Lung (tissue), 16 donors: ENCODE data around the gene ZSWIM2. TPM values are rescaled to one million over a fixed set of nuclear protein-coding genes. Genes with fewer than 3 reads are reported as not detected.
A peak's percentile ranks its signal among the peaks of the same experiment; 100 is the strongest.
"Not testable (repeated sequence)": the region's sequence is repeated elsewhere in the genome, so short reads cannot be mapped to it uniquely, and the experiment has no call there.

Experiments
- ATAC-seq: fragments of 200-7000 bp; cut with Tn5 transposase; one replicate; pipeline ENCODE4 v1.9.1; 2020; ENCODE audit warnings: moderate number of reproducible peaks; ENCODE audit not compliant: insufficient read depth, low FRiP score
- DNase-seq, 3 donors: peaks; one replicate each; pipeline ENCODE4 v3.0.0-alpha.2; 2013 to 2017
- H3K27ac ChIP-seq, 2 donors: one replicate each; pipeline ENCODE4 v1.5.1; 2013; ENCODE audit warnings: mild to moderate bottlenecking in 2 of 2, moderate library complexity in 2 of 2, control low read depth in 1 of 2, inconsistent platforms in 1 of 2, low read depth in 1 of 2, low read length in 1 of 2
- H3K27me3 ChIP-seq, 3 donors: one replicate each; pipeline ENCODE4 v1.5.1; 2013; ENCODE audit warnings: low read length in 2 of 3; ENCODE audit not compliant: control insufficient read depth in 3 of 3, insufficient read depth in 3 of 3
- H3K36me3 ChIP-seq, 4 donors: one replicate each; pipeline ENCODE4 v1.5.1; 2013; ENCODE audit warnings: low read length in 4 of 4, mild to moderate bottlenecking in 1 of 4, moderate library complexity in 1 of 4; ENCODE audit not compliant: control insufficient read depth in 4 of 4, insufficient read depth in 4 of 4
- H3K4me1 ChIP-seq, 5 donors: one replicate each; pipeline ENCODE4 v1.5.1; 2013; ENCODE audit warnings: low read length in 5 of 5, mild to moderate bottlenecking in 2 of 5, moderate library complexity in 1 of 5; ENCODE audit not compliant: control insufficient read depth in 5 of 5, insufficient read depth in 5 of 5
- H3K4me3 ChIP-seq: one replicate; pipeline ENCODE4 v1.5.1; 2013; ENCODE audit warnings: mild to moderate bottlenecking, control low read depth, moderate library complexity
- H3K9ac ChIP-seq, 2 donors: one replicate each; pipeline ENCODE4 v1.5.1; 2013; ENCODE audit warnings: low read length in 2 of 2, control low read depth in 1 of 2; ENCODE audit not compliant: insufficient read depth in 1 of 2
- H3K9me3 ChIP-seq, 4 donors: one replicate each; pipeline ENCODE4 v1.5.1; 2013; ENCODE audit warnings: low read length in 3 of 4, mild to moderate bottlenecking in 1 of 4, moderate library complexity in 1 of 4; ENCODE audit not compliant: control insufficient read depth in 4 of 4, insufficient read depth in 3 of 4
- WGBS, 2 donors: extraction: QIAGEN DNeasy Blood & Tissue Kit; methylation state at CpG; one replicate each; pipeline ENCODE4 v1.1.7; 2013; 5-methylcytosine and 5-hydroxymethylcytosine counted together
- long read RNA-seq, 5 donors: transcript quantifications; one replicate each; lab custom pipeline, GENCODE V29; 2026
- polyA plus RNA-seq, 2 donors: library from polyadenylated mRNA; stranded (reverse); fragments of 200-250 nt; gene quantifications; one replicate each; pipeline ENCODE4 v1.2.1, GENCODE V29; 2013
- total RNA-seq, 2 donors: library from RNA; depleted of rRNA in 1 of 2; stranded (reverse); fragments of >200 nt in 1 of 2; gene quantifications; one replicate each; pipeline ENCODE4 v1.2.1, GENCODE V29; 2014 to 2021
- TF ChIP-seq, protein P1 (sequence below): IDR thresholded peaks from 2 replicates; pipeline ENCODE4 v1.5.1; 2012; ENCODE audit warnings: mild to moderate bottlenecking; ENCODE audit errors: control extremely low read depth, extremely low read depth
- donor health status: control.
- donor health status: control.
- donor health status: Bipolar disorder and iron deficiency.
- donor health status: healthy.
- donor health status: DM: yes; HTN: yes; CAD: no.

Gene ZSWIM2, protein sequence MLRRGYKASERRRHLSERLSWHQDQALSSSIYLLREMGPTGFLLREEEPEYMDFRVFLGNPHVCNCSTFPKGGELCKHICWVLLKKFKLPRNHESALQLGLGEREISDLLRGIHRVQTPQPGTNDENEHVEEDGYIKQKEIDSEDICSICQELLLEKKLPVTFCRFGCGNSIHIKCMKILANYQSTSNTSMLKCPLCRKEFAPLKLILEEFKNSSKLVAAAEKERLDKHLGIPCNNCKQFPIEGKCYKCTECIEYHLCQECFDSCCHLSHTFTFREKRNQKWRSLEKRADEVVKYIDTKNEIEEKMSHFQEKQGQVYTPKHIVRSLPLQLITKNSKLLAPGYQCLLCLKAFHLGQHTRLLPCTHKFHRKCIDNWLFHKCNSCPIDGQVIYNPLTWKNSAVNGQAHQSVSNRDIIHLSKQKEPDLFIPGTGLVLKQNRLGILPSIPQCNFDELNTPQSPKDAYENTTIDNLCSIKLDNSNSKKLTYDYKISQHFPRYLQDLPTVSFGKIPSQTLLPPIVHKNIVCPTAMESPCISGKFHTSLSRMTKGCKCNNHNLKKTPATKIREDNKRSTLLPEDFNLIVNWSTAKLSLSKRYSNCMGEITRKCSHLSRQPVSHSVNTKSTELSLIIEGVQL
- not detected for total RNA-seq
- polyA plus RNA-seq = not detected
- long read RNA-seq, donor 1 = 0 reads
- long read RNA-seq, donor 2 = 0 reads
- long read RNA-seq, donor 3 = 0 reads
- long read RNA-seq, donor 4 = 0 reads
- long read RNA-seq, donor 5 = 0 reads

DNA sequence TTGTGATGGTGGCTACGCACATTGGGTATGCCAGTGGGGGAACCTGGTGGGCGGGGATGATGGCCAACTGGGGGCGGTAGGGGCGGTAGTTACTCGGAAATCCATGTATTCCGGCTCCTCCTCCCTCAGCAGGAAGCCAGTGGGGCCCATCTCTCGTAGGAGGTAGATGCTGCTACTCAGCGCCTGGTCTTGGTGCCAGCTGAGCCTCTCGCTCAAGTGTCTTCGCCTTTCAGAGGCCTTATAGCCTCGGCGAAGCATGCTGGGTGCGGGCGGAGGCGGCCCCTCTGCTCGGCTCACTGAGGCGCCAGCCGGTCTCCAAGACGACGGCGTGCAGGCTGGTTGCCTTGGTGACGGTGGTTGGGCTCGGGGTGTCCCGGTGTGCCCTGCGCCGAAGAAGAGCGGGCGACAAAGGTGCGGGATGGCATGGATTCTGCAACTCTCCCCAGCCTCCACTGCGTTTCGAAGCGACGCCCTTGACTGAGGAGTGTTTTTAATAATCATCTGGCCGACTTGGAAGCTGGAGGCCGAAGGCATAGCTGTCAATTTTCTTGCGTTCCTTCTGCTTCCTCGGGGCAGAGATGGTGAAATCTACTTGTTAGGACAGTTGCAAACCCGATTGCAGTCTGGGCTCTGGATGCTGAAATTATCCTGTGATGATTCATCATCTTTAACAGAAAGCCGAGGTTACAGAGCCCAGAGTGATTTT is at the start of gene ZSWIM2:
TSS of gene ZSWIM2 (minus strand) at position 298 of the 706 bp plus-strand sequence. CDS start at position 258, 40 bp downstream.
- DNase-seq = peak; percentile 71 to 79 (median 77)
- Histone ChIP-seq H3K9me3 (no peaks in the 10 kb centered on the region), H3K9ac (peak within 1 kb of the TSS in 1 of 2 donors; percentile 46), H3K4me1 (peaks cover 0 to 9% (median 0%) of the 10 kb centered on the region in 5 donors), H3K36me3 (no peaks in the 10 kb centered on the region), H3K27me3 (no peaks in the 10 kb centered on the region), H3K27ac (no peak within 1 kb of the TSS), H3K4me3 (peak within 1 kb of the TSS; percentile 32)
- TF ChIP-seq, protein P1, sequence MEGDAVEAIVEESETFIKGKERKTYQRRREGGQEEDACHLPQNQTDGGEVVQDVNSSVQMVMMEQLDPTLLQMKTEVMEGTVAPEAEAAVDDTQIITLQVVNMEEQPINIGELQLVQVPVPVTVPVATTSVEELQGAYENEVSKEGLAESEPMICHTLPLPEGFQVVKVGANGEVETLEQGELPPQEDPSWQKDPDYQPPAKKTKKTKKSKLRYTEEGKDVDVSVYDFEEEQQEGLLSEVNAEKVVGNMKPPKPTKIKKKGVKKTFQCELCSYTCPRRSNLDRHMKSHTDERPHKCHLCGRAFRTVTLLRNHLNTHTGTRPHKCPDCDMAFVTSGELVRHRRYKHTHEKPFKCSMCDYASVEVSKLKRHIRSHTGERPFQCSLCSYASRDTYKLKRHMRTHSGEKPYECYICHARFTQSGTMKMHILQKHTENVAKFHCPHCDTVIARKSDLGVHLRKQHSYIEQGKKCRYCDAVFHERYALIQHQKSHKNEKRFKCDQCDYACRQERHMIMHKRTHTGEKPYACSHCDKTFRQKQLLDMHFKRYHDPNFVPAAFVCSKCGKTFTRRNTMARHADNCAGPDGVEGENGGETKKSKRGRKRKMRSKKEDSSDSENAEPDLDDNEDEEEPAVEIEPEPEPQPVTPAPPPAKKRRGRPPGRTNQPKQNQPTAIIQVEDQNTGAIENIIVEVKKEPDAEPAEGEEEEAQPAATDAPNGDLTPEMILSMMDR = no peak
- peak; percentile 68 for ATAC-seq
- 1 to 6% methylated on average over 39 of the region's 39 CpGs for WGBS, 2 donors

DNA sequence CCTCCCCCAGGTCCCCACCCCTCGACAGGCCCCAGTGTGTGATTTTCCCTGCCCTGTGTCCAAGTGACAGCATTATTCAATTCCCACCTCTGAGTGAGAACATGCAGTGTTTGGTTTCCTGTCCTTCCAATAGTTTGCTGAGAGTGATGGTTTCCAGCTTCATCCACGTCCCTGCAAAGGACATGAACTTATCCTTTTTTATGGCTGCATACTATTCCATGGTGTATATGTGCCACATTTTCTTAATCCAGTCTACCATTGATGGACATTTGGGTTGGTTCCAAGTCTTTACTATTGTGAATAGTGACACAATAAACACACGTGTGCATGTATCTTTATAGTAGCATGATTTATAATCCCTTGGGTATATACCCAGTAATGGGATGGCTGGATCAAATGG is 47.2 kb upstream of the ZSWIM2 start:
- not testable (repeated sequence) for ATAC-seq, H3K9me3 ChIP-seq, H3K4me3 ChIP-seq, DNase-seq, H3K9ac ChIP-seq, H3K36me3 ChIP-seq, H3K4me1 ChIP-seq, H3K27ac ChIP-seq, H3K27me3 ChIP-seq
- 87 to 91% methylated on average over 3 of the region's 3 CpGs for WGBS, 2 donors

DNA sequence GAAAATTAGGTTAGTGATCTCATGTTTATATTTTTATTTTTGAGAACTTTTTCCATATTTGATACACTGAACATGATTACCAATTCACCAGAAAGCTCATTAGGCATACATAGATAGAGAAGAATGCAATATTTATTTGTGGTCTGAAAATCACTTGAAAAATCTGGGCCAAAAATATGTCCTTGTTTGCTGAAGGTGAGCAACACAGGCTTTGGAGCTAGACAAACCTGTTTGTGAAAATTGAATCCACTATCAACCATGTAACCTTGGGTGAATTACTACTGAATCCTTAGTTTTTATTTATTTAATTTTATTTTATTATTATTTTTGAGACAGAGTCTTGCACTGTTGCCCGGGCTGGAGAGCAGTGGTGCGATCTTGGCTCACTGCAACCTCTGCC is 46.5 kb upstream of the ZSWIM2 start:
- Histone ChIP-seq H3K4me3 (no peak overlapping the region), H3K9ac (no peak overlapping the region), H3K9me3 (no peaks in the 10 kb centered on the region), H3K27ac (no peak overlapping the region), H3K27me3 (no peaks in the 10 kb centered on the region), H3K36me3 (no peaks in the 10 kb centered on the region), H3K4me1 (peaks cover 0 to 13% (median 0%) of the 10 kb centered on the region in 5 donors)
- TF ChIP-seq, protein P1 = no peak
- DNase-seq = no peak
- 96 to 97% methylated on average over 2 of the region's 2 CpGs for WGBS, 2 donors
- no peak for ATAC-seq
